ENCODE results near the gene UBE2O.
"Not testable (repeated sequence)": the region's sequence is repeated elsewhere in the genome, so short reads cannot be mapped to it uniquely, and the experiment has no call there.

Gene UBE2O

GRCh38 chr17:76354317-76354729 is 98.6 kb downstream of the UBE2O start:
- TF ChIP-seq ZNF274 (IDR thresholded peaks at IDR 0.05; ENCODE audit: low read depth, low read length): no peak
- peak overlapping the region; percentile 67; the same call in 1 of the 2 replicates for H3K4me3 ChIP-seq (ENCODE audit: low read length)

GRCh38 chr17:76353599-76354316 is 99.2 kb downstream of the UBE2O start, which contains the start of gene PRPSAP1:
Gene PRPSAP1, minus strand, starts transcription at chr17:76353916. Its CDS starts 213 bp downstream, at chr17:76353703.
- H3K4me3 ChIP-seq (ENCODE audit: low read length): peak within 1 kb of the TSS; percentile 67
- no peak for TF ChIP-seq ZNF274 (IDR thresholded peaks at IDR 0.05; ENCODE audit: low read depth, low read length)

- TF ChIP-seq ZNF274 (IDR thresholded peaks at IDR 0.05; ENCODE audit: low read depth, low read length): no peak
- peak overlapping the region; percentile 67 for H3K4me3 ChIP-seq (ENCODE audit: low read length)
Observed at GRCh38 chr17:76353004-76353598, 99.9 kb downstream of the UBE2O start.

DNA sequence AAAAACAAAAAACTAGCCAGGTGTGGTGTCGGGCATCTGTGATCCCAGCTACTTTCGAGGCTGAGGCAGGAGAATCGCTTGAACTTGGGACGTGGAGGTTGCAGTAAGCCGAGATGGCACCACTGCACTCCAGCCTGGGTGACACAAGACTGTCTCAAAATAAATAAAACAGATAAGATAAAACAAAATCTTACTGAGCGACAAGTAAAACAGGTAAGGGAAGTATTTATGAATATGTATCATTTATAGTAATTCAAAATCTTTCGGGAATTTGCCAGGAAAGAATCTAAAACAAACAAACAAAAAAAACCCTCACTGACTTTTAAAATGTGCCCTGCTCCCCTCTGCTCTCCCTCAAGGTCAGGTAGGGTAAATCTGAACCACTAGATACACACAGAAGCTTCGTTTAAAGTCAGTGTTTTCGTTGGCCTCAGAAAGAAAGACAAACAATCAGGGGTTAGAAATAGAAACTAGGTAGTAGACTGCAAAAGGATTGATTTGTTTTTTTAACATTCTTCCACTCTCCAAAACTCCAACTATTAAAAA is 101.4 kb downstream of the UBE2O start:
- TF ChIP-seq ZNF274 (IDR thresholded peaks at IDR 0.05; ENCODE audit: low read depth, low read length): no peak
- H3K4me3 ChIP-seq (ENCODE audit: low read length): no peak overlapping the region

DNA sequence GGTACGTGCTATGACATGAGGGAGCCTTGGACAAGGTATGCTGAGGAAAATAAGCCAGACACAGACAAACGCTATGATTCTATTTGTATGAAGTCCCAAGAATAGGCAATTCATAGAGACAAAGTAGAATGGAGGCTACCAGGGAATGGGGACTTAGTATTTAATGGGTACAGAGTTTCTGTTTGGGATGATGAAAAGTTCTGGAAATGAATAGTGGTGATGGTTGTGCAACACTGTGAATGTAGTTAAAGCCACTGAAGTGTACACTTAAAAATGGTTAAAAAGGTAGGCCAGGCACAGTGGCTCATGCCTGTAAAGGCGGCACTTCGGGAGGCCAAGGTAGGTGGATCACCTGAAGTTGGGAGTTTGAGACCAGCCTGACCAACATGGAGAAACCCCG is 102.5 kb downstream of the UBE2O start:
- H3K4me3 ChIP-seq (ENCODE audit: low read length): no peak overlapping the region

GRCh38 chr17:76346936-76347335 is 106.0 kb downstream of the UBE2O start:
- not testable (repeated sequence) for H3K4me3 ChIP-seq (ENCODE audit: low read length)

More for the DNA sequence above, 102.5 kb downstream of the UBE2O start:
- TF ChIP-seq ZNF274 (IDR thresholded peaks at IDR 0.05; ENCODE audit: low read depth, low read length): no peak

GRCh38 chr17:76345377-76345974 is 107.5 kb downstream of the UBE2O start:
- no peak overlapping the region for H3K4me3 ChIP-seq (ENCODE audit: low read length)
- TF ChIP-seq ZNF274 (IDR thresholded peaks at IDR 0.05; ENCODE audit: low read depth, low read length): no peak

DNA sequence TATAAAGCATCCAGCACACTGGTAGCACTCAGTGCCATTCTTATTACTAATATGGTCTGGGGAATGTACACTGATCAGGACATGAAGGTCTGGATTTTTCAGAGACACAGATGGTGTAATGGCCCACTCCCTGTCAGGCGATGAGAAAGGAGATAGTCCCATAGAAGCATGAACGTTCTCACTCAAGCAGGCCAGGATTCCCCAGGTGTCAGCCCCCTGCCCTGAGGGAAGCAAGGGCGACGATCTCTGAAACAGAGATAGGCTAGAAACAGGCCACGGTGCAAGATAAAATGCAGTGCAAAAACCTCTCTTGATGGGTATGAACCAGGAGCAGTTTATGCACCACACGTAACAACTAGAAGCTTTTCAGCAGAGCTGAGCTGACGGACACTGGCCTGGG is 109.8 kb downstream of the UBE2O start:
- no peak for TF ChIP-seq ZNF274 (IDR thresholded peaks at IDR 0.05; ENCODE audit: low read depth, low read length)
- no peak overlapping the region for H3K4me3 ChIP-seq (ENCODE audit: low read length)

GRCh38 chr17:76341301-76341700 is 111.7 kb downstream of the UBE2O start:
- TF ChIP-seq ZNF274 (IDR thresholded peaks at IDR 0.05; ENCODE audit: low read depth, low read length): no peak

More at GRCh38 chr17:76341301-76341700, 111.7 kb downstream of the UBE2O start:
- no peak overlapping the region for H3K4me3 ChIP-seq (ENCODE audit: low read length)
